Embryonic facial prominence (tissue), 1 donor: Measurements from ENCODE around the gene FEN1.

Source experiments
- DNase-seq: peaks from one replicate; pipeline ENCODE4 v3.0.0-alpha.2; 2016; ENCODE audit errors: extremely low spot score

The FEN1 gene

GRCh38 chr11:61792310-61793082 is at the start of gene FEN1, which contains the start of gene TMEM258:
Gene FEN1 (plus strand): TSS chr11:61792911. CDS start chr11:61795362, 2,451 bp downstream.
Gene TMEM258 (minus strand): TSS chr11:61792599. CDS start chr11:61792558, 41 bp downstream.
- peak; percentile 84 for DNase-seq

GRCh38 chr11:61743486-61744095 is 49.1 kb upstream of the FEN1 start:
- DNase-seq = no peak

GRCh38 chr11:61744181-61744580 is 48.5 kb upstream of the FEN1 start:
- no peak for DNase-seq

- no peak for DNase-seq
Observed at GRCh38 chr11:61744609-61745156, 48.0 kb upstream of the FEN1 start.

GRCh38 chr11:61745781-61746441 is 46.8 kb upstream of the FEN1 start:
- no peak for DNase-seq

GRCh38 chr11:61746442-61747191 is 46.1 kb upstream of the FEN1 start:
- DNase-seq = no peak

GRCh38 chr11:61747192-61747966 is 45.3 kb upstream of the FEN1 start:
- DNase-seq = no peak

- no peak for DNase-seq
Observed at GRCh38 chr11:61747967-61748285, 44.8 kb upstream of the FEN1 start.

GRCh38 chr11:61749591-61750217 is 43.0 kb upstream of the FEN1 start:
- DNase-seq = no peak

- DNase-seq = no peak
Observed at GRCh38 chr11:61750631-61751273, 42.0 kb upstream of the FEN1 start.

- DNase-seq = no peak
Observed at GRCh38 chr11:61751384-61751783, 41.3 kb upstream of the FEN1 start.

- DNase-seq = no peak
Observed at GRCh38 chr11:61752117-61752924, 40.4 kb upstream of the FEN1 start, which contains the start of gene MYRF. Gene MYRF (plus strand): TSS chr11:61752636. CDS start chr11:61752745, 109 bp downstream.

- no peak for DNase-seq
Observed at GRCh38 chr11:61752925-61753521, 39.7 kb upstream of the FEN1 start.

- DNase-seq = no peak
Observed at GRCh38 chr11:61753672-61754071, 39.0 kb upstream of the FEN1 start.

GRCh38 chr11:61754534-61755482 is 37.9 kb upstream of the FEN1 start:
- no peak for DNase-seq

- no peak for DNase-seq
Observed at GRCh38 chr11:61756147-61756451, 36.6 kb upstream of the FEN1 start.

GRCh38 chr11:61756452-61757212 is 36.1 kb upstream of the FEN1 start:
- DNase-seq = no peak
